HEK293 (cell line): ENCODE data around the gene ANO1.

Experiments used
- CTCF ChIA-PET: fragments of 350-600 bp; formaldehyde crosslinking; extraction: SDS; loops from one replicate; lab custom pipeline; 2021; ENCODE audit warnings: antibody characterized with exemption; lab: Yijun Ruan, JAX
- POLR2A ChIA-PET: fragments of 300-600 bp; formaldehyde crosslinking; extraction: SDS; loops from one replicate; lab custom pipeline; 2020; ENCODE audit warnings: antibody characterized with exemption, inconsistent platforms; lab: Yijun Ruan, JAX
- H3K27ac ChIP-seq: fragments of 200-500 bp; sonication (Bioruptor generic); 2 replicates; pipeline ENCODE4 v1.5.1; 2014; ENCODE audit warnings: low read depth, low read length, control low read depth, inconsistent platforms; ENCODE audit errors: extremely low read depth
- H3K36me3 ChIP-seq, 2 experiments: fragments of 200-500 bp in 1 of 2; sonication (Bioruptor generic) in 1 of 2; 1 replicate in 1 of 2; 2 replicates in 1 of 2; pipeline ENCODE4 v1.5.1; 2014 to 2017; ENCODE audit warnings: inconsistent platforms in 2 of 2, low read length in 2 of 2; ENCODE audit not compliant: control insufficient read depth in 2 of 2, insufficient read depth in 1 of 2
- H3K4me1 ChIP-seq: fragments of 200-500 bp; sonication (Bioruptor generic); 2 replicates; pipeline ENCODE4 v1.5.1; 2014; ENCODE audit warnings: mild to moderate bottlenecking, low read length, inconsistent platforms; ENCODE audit not compliant: control insufficient read depth, insufficient read depth
- H3K4me3 ChIP-seq: 2 replicates; pipeline ENCODE4 v1.5.1; 2011; ENCODE audit warnings: low read depth, mild to moderate bottlenecking, control low read depth, low read length, moderate library complexity
- H3K9me3 ChIP-seq: fragments of 200-500 bp; sonication (Bioruptor generic); 2 replicates; pipeline ENCODE4 v1.5.1; 2014; ENCODE audit warnings: low read depth, low read length, inconsistent platforms; ENCODE audit not compliant: control insufficient read depth, insufficient read depth
- GLI2 ChIP-seq: fragments of 450-650 bp; formaldehyde crosslinking; IDR thresholded peaks from 2 replicates; pipeline ENCODE4; 2017; ENCODE audit warnings: missing biosample characterization, missing genetic modification characterization, low read depth, borderline replicate concordance
- OSR2 ChIP-seq: fragments of 450-650 bp; formaldehyde crosslinking; IDR thresholded peaks from 2 replicates; pipeline ENCODE4 v1.5.1; 2016; ENCODE audit warnings: missing biosample characterization, missing genetic modification characterization
- OVOL3 ChIP-seq: fragments of 450-650 bp; formaldehyde crosslinking; IDR thresholded peaks from 2 replicates; pipeline ENCODE4 v1.5.1; 2016; ENCODE audit warnings: missing biosample characterization, missing genetic modification characterization
- REPIN1 ChIP-seq: fragments of 450-650 bp; formaldehyde crosslinking; IDR thresholded peaks from 2 replicates; pipeline ENCODE4 v1.5.1; 2017; ENCODE audit warnings: missing biosample characterization, missing genetic modification characterization, low read depth
- SALL2 ChIP-seq: fragments of 450-650 bp; formaldehyde crosslinking; IDR thresholded peaks from 2 replicates; pipeline ENCODE4 v1.5.0; 2017; ENCODE audit warnings: missing biosample characterization, mild to moderate bottlenecking, missing genetic modification characterization, borderline replicate concordance
- TRIM28 ChIP-seq: IDR thresholded peaks from 2 replicates; pipeline ENCODE4 v1.6.1; 2011; ENCODE audit warnings: low read length, control low read depth, borderline replicate concordance
- WT1 ChIP-seq: fragments of 450-650 bp; formaldehyde crosslinking; IDR thresholded peaks from 2 replicates; pipeline ENCODE4 v1.5.1; 2016; ENCODE audit warnings: missing biosample characterization, missing genetic modification characterization
- ZBTB11 ChIP-seq: fragments of 450-650 bp; formaldehyde crosslinking; conservative IDR thresholded peaks from 2 replicates; pipeline ENCODE4 v1.5.1; 2016; ENCODE audit warnings: low read depth, missing biosample characterization, missing genetic modification characterization
- ZBTB48 ChIP-seq: fragments of 450-650 bp; formaldehyde crosslinking; IDR thresholded peaks from 2 replicates; pipeline ENCODE4 v1.5.1; 2016; ENCODE audit warnings: missing biosample characterization, missing genetic modification characterization
- ZFHX2 ChIP-seq: fragments of 450-650 bp; formaldehyde crosslinking; conservative IDR thresholded peaks from 2 replicates; pipeline ENCODE4 v1.5.1; 2016; ENCODE audit warnings: missing biosample characterization, missing genetic modification characterization
- ZFP37 ChIP-seq: fragments of 450-650 bp; formaldehyde crosslinking; IDR thresholded peaks from 2 replicates; pipeline ENCODE4 v1.5.1; 2016; ENCODE audit warnings: missing biosample characterization, missing genetic modification characterization
- ZNF121 ChIP-seq: fragments of 450-650 bp; formaldehyde crosslinking; IDR thresholded peaks from 2 replicates; pipeline ENCODE4 v1.5.1; 2016; ENCODE audit warnings: missing biosample characterization, missing genetic modification characterization
- ZNF174 ChIP-seq: fragments of 450-650 bp; formaldehyde crosslinking; IDR thresholded peaks from 2 replicates; pipeline ENCODE4 v1.5.0; 2017; ENCODE audit warnings: missing biosample characterization, mild to moderate bottlenecking, missing genetic modification characterization
- ZNF24 ChIP-seq: fragments of 450-650 bp; formaldehyde crosslinking; IDR thresholded peaks from 2 replicates; pipeline ENCODE4 v1.5.1; 2016; ENCODE audit warnings: missing biosample characterization, missing genetic modification characterization
- ZNF354C ChIP-seq: fragments of 450-650 bp; formaldehyde crosslinking; IDR thresholded peaks from 2 replicates; pipeline ENCODE4 v1.5.1; 2016; ENCODE audit warnings: missing biosample characterization, missing genetic modification characterization, low read depth, borderline replicate concordance
- ZNF362 ChIP-seq: fragments of 450-650 bp; formaldehyde crosslinking; IDR thresholded peaks from 2 replicates; pipeline ENCODE4 v1.5.1; 2016; ENCODE audit warnings: missing biosample characterization, missing genetic modification characterization
- ZNF521 ChIP-seq: fragments of 450-650 bp; formaldehyde crosslinking; IDR thresholded peaks from 2 replicates; pipeline ENCODE4 v1.5.1; 2017; ENCODE audit warnings: missing biosample characterization, mild to moderate bottlenecking, missing genetic modification characterization
- ZNF544 ChIP-seq: fragments of 450-650 bp; formaldehyde crosslinking; IDR thresholded peaks from 2 replicates; pipeline ENCODE4 v1.5.0; 2017; ENCODE audit warnings: missing biosample characterization, missing genetic modification characterization
- ZNF621 ChIP-seq: fragments of 450-650 bp; formaldehyde crosslinking; IDR thresholded peaks from 2 replicates; pipeline ENCODE4 v1.5.1; 2017; ENCODE audit warnings: missing biosample characterization, missing genetic modification characterization
- ZNF626 ChIP-seq: fragments of 450-650 bp; sonication (Bioruptor Pico); formaldehyde crosslinking; IDR thresholded peaks from 2 replicates; pipeline ENCODE4 v1.5.1; 2018; ENCODE audit warnings: missing biosample characterization, missing genetic modification characterization, inconsistent platforms
- ZNF645 ChIP-seq: fragments of 450-650 bp; formaldehyde crosslinking; IDR thresholded peaks from 2 replicates; pipeline ENCODE4; 2016; ENCODE audit warnings: missing biosample characterization, missing genetic modification characterization
- ZNF677 ChIP-seq: fragments of 450-650 bp; IDR thresholded peaks from 2 replicates; pipeline ENCODE4 v1.5.0; 2018; ENCODE audit warnings: missing biosample characterization, mild to moderate bottlenecking, missing genetic modification characterization, moderate library complexity
- ZNF791 ChIP-seq: fragments of 450-650 bp; formaldehyde crosslinking; IDR thresholded peaks from 2 replicates; pipeline ENCODE4 v1.5.1; 2016; ENCODE audit warnings: missing biosample characterization, missing genetic modification characterization
- TF ChIP-seq, protein P1 (sequence below): fragments of 450-650 bp; formaldehyde crosslinking; IDR thresholded peaks from 2 replicates; pipeline ENCODE4 v1.5.1; 2016; ENCODE audit warnings: missing biosample characterization, missing genetic modification characterization, borderline replicate concordance
- TF ChIP-seq, protein P2 (sequence below): fragments of 450-650 bp; formaldehyde crosslinking; IDR thresholded peaks from 2 replicates; pipeline ENCODE4 v1.5.1; 2016; ENCODE audit warnings: missing biosample characterization, missing genetic modification characterization
- TF ChIP-seq, protein P3 (sequence below): fragments of 450-650 bp; formaldehyde crosslinking; optimal IDR thresholded peaks from 2 replicates; pipeline ENCODE3; 2016; ENCODE audit warnings: missing biosample characterization, mild to moderate bottlenecking, missing genetic modification characterization

ANO1 gene

GRCh38 chr11:70032943-70033710 is 45.0 kb upstream of the ANO1 start:
- no peak for TF ChIP-seq TRIM28
- no peak for TF ChIP-seq WT1 (tag by site-specific recombination)
- TF ChIP-seq ZBTB48 (tag by site-specific recombination), result no peak
- TF ChIP-seq, protein P1, sequence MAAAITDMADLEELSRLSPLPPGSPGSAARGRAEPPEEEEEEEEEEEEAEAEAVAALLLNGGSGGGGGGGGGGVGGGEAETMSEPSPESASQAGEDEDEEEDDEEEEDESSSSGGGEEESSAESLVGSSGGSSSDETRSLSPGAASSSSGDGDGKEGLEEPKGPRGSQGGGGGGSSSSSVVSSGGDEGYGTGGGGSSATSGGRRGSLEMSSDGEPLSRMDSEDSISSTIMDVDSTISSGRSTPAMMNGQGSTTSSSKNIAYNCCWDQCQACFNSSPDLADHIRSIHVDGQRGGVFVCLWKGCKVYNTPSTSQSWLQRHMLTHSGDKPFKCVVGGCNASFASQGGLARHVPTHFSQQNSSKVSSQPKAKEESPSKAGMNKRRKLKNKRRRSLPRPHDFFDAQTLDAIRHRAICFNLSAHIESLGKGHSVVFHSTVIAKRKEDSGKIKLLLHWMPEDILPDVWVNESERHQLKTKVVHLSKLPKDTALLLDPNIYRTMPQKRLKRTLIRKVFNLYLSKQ, result no peak
- no peak for TF ChIP-seq ZNF544 (tag by site-specific recombination)
- TF ChIP-seq REPIN1 (tag by site-specific recombination), result no peak
- TF ChIP-seq OVOL3, result no peak
- no peak for TF ChIP-seq ZNF174
- no peak for TF ChIP-seq OSR2
- no peak for TF ChIP-seq ZNF24 (tag by site-specific recombination)
- no peak for TF ChIP-seq ZFP37 (tag by site-specific recombination)
- no peak for TF ChIP-seq ZNF626 (tag by site-specific recombination)
- no peak for TF ChIP-seq ZNF677
- H3K4me1 ChIP-seq, result no peaks in the 10 kb centered on the region
- no peak overlapping the region for H3K27ac ChIP-seq
- no peaks in the 10 kb centered on the region for H3K36me3 ChIP-seq
- POLR2A ChIA-PET, result no interaction called here
- CTCF ChIA-PET, result interaction anchor here (0.7 kb wide), 1 partner anchor 140 kb away, joined by 3 read pairs; no protein-coding TSS in a partner anchor
- H3K4me3 ChIP-seq, result no peak overlapping the region
- no peaks in the 10 kb centered on the region for H3K9me3 ChIP-seq

DNA sequence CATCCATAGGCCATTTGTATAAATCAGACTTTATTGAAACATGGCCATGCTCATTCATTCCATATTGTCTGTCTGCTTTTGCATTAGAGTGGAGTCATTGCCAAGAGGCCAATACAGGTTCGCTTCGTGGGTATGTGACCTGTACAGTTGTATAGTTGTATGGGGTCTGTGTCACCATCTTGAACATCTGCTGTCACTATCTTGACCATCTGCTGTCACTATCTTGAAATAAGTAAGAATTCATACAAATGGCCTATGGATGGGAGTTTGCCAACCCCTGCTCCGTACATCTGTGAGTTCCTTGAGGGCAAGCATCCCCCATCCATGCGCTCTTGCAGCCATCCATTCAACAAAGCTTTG is 44.4 kb upstream of the ANO1 start:
- ChIA-PET CTCF (no interaction called here), POLR2A (no interaction called here)
- Histone ChIP-seq H3K36me3 (no peaks in the 10 kb centered on the region), H3K4me1 (no peaks in the 10 kb centered on the region), H3K9me3 (no peaks in the 10 kb centered on the region), H3K4me3 (no peak overlapping the region), H3K27ac (no peak overlapping the region)
- TF ChIP-seq ZNF521 (no peak), GLI2 (no peak), ZNF362 (no peak), SALL2 (tag by site-specific recombination) (no peak), ZNF645 (tag by site-specific recombination) (no peak), ZFHX2 (tag by site-specific recombination) (no peak), ZNF354C (no peak), ZNF791 (no peak), ZBTB11 (tag by site-specific recombination) (no peak), ZNF121 (tag by site-specific recombination) (no peak), ZNF621 (no peak)
- TF ChIP-seq, protein P2, sequence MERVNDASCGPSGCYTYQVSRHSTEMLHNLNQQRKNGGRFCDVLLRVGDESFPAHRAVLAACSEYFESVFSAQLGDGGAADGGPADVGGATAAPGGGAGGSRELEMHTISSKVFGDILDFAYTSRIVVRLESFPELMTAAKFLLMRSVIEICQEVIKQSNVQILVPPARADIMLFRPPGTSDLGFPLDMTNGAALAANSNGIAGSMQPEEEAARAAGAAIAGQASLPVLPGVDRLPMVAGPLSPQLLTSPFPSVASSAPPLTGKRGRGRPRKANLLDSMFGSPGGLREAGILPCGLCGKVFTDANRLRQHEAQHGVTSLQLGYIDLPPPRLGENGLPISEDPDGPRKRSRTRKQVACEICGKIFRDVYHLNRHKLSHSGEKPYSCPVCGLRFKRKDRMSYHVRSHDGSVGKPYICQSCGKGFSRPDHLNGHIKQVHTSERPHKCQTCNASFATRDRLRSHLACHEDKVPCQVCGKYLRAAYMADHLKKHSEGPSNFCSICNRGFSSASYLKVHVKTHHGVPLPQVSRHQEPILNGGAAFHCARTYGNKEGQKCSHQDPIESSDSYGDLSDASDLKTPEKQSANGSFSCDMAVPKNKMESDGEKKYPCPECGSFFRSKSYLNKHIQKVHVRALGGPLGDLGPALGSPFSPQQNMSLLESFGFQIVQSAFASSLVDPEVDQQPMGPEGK (tag by site-specific recombination), result no peak
- TF ChIP-seq, protein P3, sequence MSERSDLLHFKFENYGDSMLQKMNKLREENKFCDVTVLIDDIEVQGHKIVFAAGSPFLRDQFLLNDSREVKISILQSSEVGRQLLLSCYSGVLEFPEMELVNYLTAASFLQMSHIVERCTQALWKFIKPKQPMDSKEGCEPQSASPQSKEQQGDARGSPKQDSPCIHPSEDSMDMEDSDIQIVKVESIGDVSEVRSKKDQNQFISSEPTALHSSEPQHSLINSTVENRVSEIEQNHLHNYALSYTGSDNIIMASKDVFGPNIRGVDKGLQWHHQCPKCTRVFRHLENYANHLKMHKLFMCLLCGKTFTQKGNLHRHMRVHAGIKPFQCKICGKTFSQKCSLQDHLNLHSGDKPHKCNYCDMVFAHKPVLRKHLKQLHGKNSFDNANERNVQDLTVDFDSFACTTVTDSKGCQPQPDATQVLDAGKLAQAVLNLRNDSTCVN (tag by site-specific recombination), result no peak
